SU-DHL-6 (cell line): ENCODE results near the gene TRIP11.

Source experiments
- H2AFZ ChIP-seq: fragments of 200-600 bp; sonication (generic); 2 replicates; pipeline ENCODE4 v1.6.1; 2014; ENCODE audit warnings: low read depth, mild to moderate bottlenecking, moderate library complexity, mixed read lengths, antibody characterized with exemption, low read length; ENCODE audit not compliant: severe bottlenecking
- H3F3A ChIP-seq: fragments of 200-600 bp; shearing (Covaris generic); 2 replicates; pipeline ENCODE4 v1.6.0; 2016; ENCODE audit warnings: antibody characterized with exemption, mild to moderate bottlenecking; ENCODE audit not compliant: insufficient read depth
- H3K27ac ChIP-seq: fragments of 200-600 bp; sonication (generic); 2 replicates; pipeline ENCODE4 v1.5.1; 2016; ENCODE audit warnings: low read depth, mild to moderate bottlenecking, low read length, moderate library complexity, mixed read lengths
- H3K27me3 ChIP-seq: fragments of 200-600 bp; sonication (generic), shearing (Covaris generic); 2 replicates; pipeline ENCODE4 v1.6.0; 2014; ENCODE audit warnings: mild to moderate bottlenecking, low read length
- H3K36me3 ChIP-seq: fragments of 200-600 bp; sonication (generic); 2 replicates; pipeline ENCODE4 v1.6.1; 2014; ENCODE audit warnings: mild to moderate bottlenecking, low read length, mixed read lengths
- H3K4me2 ChIP-seq: fragments of 300-600, 200-600 bp; shearing (Covaris generic), sonication (generic); 2 replicates; pipeline ENCODE4 v1.6.0; 2014; ENCODE audit warnings: low read length, low read depth, mild to moderate bottlenecking; ENCODE audit not compliant: poor library complexity, severe bottlenecking
- H3K4me3 ChIP-seq: fragments of 200-600 bp; sonication (generic); 2 replicates; pipeline ENCODE4 v1.5.1; 2014; ENCODE audit warnings: antibody characterized with exemption, low read length, mild to moderate bottlenecking, mixed read lengths; ENCODE audit not compliant: insufficient read depth, poor library complexity, severe bottlenecking
- H3K79me2 ChIP-seq: fragments of 200-600 bp; sonication (generic); 2 replicates; pipeline ENCODE4 v1.6.1; 2014; ENCODE audit warnings: mild to moderate bottlenecking, low read length, moderate library complexity; ENCODE audit not compliant: insufficient read depth
- H3K9ac ChIP-seq: fragments of 200-600 bp; sonication (generic); 2 replicates; pipeline ENCODE4 v1.7.0; 2014; ENCODE audit warnings: mild to moderate bottlenecking, low read length
- H3K9me2 ChIP-seq: fragments of 200-600 bp; sonication (generic); replicated peaks from 2 replicates; pipeline ENCODE4 v1.6.1; 2014; ENCODE audit warnings: low read length; ENCODE audit not compliant: insufficient read depth
- H3K9me3 ChIP-seq: fragments of 200-600 bp; sonication (generic); 2 replicates; pipeline ENCODE4 v1.6.1; 2014; ENCODE audit warnings: low read length, mixed read lengths; ENCODE audit not compliant: insufficient read depth
- H4K20me1 ChIP-seq: fragments of 200-600 bp; sonication (generic); 2 replicates; pipeline ENCODE4 v1.6.1; 2014; ENCODE audit warnings: low read depth, mild to moderate bottlenecking, antibody characterized with exemption, low read length, moderate library complexity, mixed read lengths
- EZH2phosphoT487 ChIP-seq: fragments of 200-600 bp; sonication (generic), shearing (Covaris generic); conservative IDR thresholded peaks from 2 replicates; pipeline ENCODE4 v1.6.1; 2018; ENCODE audit warnings: mild to moderate bottlenecking, antibody characterized with exemption, low read length, moderate library complexity, mixed read lengths
- TF ChIP-seq, protein P1 (sequence below): fragments of 200-600 bp; sonication (generic); IDR thresholded peaks from one replicate; pipeline ENCODE4 v1.5.1; 2017; ENCODE audit warnings: antibody characterized with exemption, mild to moderate bottlenecking, low read length, moderate library complexity; ENCODE audit not compliant: insufficient read depth, poor library complexity, severe bottlenecking

The TRIP11 gene

DNA sequence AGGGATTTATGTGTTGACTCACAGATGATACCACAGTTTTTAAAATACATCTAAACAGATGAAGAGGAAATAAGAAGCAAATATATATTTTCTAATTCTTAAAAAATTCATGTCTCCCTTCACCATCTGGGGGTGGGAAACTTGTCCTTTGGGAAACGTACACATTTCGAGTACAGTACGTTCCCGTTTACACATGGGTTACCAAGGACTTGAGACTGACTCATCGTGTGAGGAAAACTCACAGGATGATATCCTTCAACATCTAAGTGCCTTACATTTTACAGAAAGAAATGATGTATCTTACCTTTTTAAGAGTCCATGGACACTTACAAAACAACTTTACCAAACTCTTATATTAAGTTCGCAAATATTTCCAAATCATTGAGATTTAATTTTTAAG, 76.4 kb downstream of the TRIP11 start:
- no peak overlapping the region for H3K9ac ChIP-seq
- H3K27me3 ChIP-seq: no peaks in the 10 kb centered on the region
- no peak overlapping the region for H3K4me2 ChIP-seq
- H4K20me1 ChIP-seq: no peaks in the 10 kb centered on the region
- no peaks in the 10 kb centered on the region for H3K9me3 ChIP-seq
- no peaks in the 10 kb centered on the region for H3K9me2 ChIP-seq
- H3K79me2 ChIP-seq: no peaks in the 10 kb centered on the region
- H3F3A ChIP-seq: no peaks in the 10 kb centered on the region
- H3K27ac ChIP-seq: no peak overlapping the region
- peaks cover 6% of the 10 kb centered on the region; the same call in 1 of the 2 replicates for H3K36me3 ChIP-seq
- no peak overlapping the region for H3K4me3 ChIP-seq
- H2AFZ ChIP-seq: no peak overlapping the region
- TF ChIP-seq EZH2phosphoT487: no peak
- TF ChIP-seq, protein P1, sequence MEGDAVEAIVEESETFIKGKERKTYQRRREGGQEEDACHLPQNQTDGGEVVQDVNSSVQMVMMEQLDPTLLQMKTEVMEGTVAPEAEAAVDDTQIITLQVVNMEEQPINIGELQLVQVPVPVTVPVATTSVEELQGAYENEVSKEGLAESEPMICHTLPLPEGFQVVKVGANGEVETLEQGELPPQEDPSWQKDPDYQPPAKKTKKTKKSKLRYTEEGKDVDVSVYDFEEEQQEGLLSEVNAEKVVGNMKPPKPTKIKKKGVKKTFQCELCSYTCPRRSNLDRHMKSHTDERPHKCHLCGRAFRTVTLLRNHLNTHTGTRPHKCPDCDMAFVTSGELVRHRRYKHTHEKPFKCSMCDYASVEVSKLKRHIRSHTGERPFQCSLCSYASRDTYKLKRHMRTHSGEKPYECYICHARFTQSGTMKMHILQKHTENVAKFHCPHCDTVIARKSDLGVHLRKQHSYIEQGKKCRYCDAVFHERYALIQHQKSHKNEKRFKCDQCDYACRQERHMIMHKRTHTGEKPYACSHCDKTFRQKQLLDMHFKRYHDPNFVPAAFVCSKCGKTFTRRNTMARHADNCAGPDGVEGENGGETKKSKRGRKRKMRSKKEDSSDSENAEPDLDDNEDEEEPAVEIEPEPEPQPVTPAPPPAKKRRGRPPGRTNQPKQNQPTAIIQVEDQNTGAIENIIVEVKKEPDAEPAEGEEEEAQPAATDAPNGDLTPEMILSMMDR: no peak

DNA sequence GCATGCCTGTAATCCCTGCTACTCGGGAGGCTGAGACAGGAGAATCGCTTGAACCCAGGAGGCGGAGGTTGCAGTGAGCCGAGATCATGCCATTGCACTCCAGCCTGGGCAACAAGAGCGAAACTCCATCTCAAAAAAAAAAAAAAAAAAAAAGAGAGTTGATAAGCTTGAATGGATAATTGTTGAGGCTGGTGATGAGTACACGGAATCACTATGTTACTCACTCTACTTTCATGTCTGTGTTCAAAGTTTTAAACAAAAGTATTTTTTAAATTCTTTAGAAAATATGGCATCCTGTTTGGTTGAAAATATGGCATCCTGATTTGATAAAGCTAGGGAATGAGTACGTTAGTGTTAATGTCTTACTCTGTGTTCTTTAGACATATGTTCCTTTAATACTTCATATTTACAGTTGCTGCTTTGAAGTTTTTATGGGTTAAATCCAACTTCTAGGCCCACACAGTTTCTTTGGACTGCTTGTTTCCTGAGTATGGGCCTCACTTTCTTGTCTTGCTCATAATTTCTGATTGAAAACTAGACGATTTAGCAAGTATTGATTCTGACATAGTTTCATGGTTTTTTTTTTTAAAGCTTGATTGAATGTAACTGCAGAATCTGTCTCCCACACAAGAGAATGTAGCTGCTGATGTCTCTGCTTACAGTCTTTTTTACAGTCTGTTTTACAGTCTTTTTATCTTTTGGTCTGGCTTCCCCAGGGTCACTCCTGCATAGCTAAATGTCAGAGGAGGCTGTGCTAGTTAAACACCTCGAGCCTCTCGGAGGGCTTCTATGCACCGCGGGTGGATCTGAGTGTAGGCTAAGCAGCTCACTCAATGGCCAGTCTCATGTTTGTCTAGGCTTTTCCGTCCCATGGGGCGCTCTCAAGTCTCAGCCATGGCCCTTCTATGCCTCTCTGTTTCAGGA, 78.3 kb downstream of the TRIP11 start:
- Histone ChIP-seq H3F3A (no peaks in the 10 kb centered on the region), H3K27ac (no peak overlapping the region), H3K27me3 (no peaks in the 10 kb centered on the region), H3K79me2 (no peaks in the 10 kb centered on the region), H3K9me2 (no peaks in the 10 kb centered on the region), H2AFZ (no peak overlapping the region), H4K20me1 (no peaks in the 10 kb centered on the region), H3K36me3 (no peaks in the 10 kb centered on the region), H3K9ac (no peak overlapping the region), H3K9me3 (no peaks in the 10 kb centered on the region), H3K4me2 (no peak overlapping the region), H3K4me3 (no peak overlapping the region)
- TF ChIP-seq, protein P1: no peak
- no peak for TF ChIP-seq EZH2phosphoT487

DNA sequence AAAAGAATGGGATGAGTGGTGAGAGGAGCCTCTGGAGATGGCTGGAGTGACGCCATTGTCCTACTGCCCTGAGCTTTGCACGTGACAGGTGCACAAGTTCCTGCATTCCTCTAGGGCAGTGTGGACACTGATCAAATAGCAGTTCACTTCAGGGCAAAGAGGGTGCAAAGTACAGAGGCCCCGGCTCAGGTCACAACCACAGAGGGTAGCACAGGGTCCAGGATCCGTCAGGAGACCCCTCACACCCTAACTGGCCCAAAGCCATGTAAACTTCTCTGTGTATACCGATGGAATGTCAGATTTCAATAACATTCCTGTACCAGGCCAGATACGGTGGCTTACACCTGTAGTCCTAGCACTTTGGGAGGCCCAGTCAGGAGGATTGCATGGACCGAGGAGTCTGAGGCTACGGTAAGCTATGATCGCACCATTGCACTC, 82.0 kb downstream of the TRIP11 start:
- TF ChIP-seq, protein P1: no peak
- TF ChIP-seq EZH2phosphoT487: no peak
- no peaks in the 10 kb centered on the region for H3K36me3 ChIP-seq
- H2AFZ ChIP-seq: no peak overlapping the region
- H3K27ac ChIP-seq: no peak overlapping the region
- H3K9me2 ChIP-seq: no peaks in the 10 kb centered on the region
- no peak overlapping the region for H3K9ac ChIP-seq
- no peaks in the 10 kb centered on the region for H4K20me1 ChIP-seq
- no peak overlapping the region for H3K4me3 ChIP-seq
- no peaks in the 10 kb centered on the region for H3K9me3 ChIP-seq
- no peaks in the 10 kb centered on the region for H3K27me3 ChIP-seq
- H3F3A ChIP-seq: no peaks in the 10 kb centered on the region
- no peak overlapping the region for H3K4me2 ChIP-seq
- no peaks in the 10 kb centered on the region for H3K79me2 ChIP-seq
